Fibroblast of skin of right quadriceps (primary cell): ENCODE results near the gene ARHGEF4.

Source experiments
- DNase-seq: peaks from one replicate; pipeline ENCODE4 v3.0.0-alpha.2; 2013

The ARHGEF4 gene

DNA sequence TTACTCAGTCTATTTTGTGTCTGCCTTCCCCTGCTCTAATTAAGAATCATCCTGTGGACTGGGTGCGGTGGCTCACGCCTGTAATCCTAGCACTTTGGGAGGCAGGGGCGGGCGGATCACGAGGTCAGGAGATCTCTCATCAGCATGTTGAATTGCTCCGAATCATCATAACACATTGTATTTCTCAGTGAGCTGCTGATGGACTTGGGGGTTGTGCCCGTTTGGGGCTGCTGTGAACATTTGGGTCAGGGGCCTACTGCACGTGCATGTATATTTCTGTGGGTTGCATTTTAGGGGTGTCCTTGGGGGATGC lies 84.4 kb downstream of the ARHGEF4 start:
- DNase-seq: no peak

- DNase-seq: no peak
Measured at GRCh38 chr2:130922417-130922816, 85.7 kb downstream of the ARHGEF4 start.

DNA sequence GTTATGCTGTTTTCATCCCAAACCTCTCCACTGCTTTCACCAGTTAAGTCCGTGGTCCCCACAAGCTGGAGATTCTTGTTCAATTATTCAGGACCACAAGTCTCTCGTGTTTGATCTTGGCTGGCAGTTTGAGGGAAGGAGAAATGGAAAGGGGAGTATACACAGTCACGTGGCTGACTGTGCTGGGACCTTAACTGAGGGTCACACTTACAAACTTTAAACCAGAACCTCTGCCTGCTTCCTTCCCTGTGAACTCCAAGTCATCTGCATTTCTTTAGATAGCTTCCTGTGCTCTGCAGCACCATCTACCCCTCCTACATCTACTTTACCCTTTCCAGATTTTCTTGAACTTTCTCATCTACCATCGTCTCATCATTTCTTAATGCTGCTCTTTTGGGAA lies 91.7 kb downstream of the ARHGEF4 start:
- no peak for DNase-seq

GRCh38 chr2:130930740-130931659 lies 94.3 kb downstream of the ARHGEF4 start:
- DNase-seq: no peak

GRCh38 chr2:130933501-130933900 lies 96.8 kb downstream of the ARHGEF4 start:
- DNase-seq: no peak

DNA sequence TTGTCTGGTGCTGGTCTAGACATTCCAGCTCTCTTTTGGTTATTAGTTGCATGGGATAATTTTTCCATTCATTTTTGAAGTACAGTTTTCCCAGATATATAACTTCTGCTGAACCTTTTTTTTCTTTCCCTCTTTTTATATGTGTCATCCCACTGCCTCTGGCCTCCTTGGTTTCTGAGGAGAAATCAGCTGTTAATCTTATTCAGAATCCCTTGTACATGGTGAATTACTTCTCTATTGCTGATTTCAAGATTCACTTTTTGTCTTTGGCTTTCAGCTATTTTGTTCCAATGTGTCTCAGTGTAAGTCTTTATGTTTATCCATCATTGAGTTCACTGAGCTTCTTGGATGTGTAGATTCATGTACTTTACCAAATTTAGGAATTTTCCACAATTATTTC lies 99.7 kb downstream of the ARHGEF4 start:
- DNase-seq: no peak

DNA sequence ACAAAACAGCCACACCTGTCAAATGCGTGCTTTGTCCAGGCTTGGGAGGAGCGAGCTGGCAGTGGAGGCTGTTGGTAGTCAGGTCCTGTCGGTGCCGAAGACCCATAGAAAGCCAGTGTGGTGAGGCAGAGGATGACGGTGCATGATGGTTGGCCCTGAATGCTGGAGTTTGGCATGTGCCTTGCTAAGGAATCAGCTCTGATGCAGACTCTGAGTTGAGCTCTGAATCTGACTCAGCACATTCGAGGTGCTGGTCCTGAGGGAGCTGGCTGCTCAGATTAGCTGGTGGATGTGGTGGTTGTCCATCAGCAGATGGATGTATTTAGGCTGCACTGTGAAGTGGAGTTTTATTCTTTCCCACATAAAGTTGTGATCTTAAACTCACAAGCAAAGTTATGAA lies 111.3 kb downstream of the ARHGEF4 start:
- no peak for DNase-seq

GRCh38 chr2:130949954-130950353 lies 113.2 kb downstream of the ARHGEF4 start:
- DNase-seq: no peak

- no peak for DNase-seq
Measured at GRCh38 chr2:130951018-130951417, 114.3 kb downstream of the ARHGEF4 start.

DNA sequence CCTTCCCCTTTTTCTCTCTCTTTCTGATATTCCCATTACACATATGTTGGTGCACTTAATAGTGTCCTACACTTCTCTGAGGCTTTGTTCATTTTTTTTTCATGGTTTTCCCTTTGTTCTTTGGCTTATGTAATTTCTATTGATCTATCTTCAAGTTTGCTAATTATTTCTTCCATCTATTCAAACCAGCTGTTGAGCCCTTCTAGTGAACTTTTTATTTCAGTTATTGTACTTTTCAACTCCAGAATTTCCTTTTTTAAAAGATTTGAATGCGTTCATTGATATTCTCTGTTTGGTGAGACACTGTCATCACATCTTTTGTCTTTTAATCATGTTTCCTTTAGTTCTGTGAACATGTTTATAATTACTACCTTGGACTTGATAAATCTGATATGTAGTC lies 118.2 kb downstream of the ARHGEF4 start:
- no peak for DNase-seq

DNA sequence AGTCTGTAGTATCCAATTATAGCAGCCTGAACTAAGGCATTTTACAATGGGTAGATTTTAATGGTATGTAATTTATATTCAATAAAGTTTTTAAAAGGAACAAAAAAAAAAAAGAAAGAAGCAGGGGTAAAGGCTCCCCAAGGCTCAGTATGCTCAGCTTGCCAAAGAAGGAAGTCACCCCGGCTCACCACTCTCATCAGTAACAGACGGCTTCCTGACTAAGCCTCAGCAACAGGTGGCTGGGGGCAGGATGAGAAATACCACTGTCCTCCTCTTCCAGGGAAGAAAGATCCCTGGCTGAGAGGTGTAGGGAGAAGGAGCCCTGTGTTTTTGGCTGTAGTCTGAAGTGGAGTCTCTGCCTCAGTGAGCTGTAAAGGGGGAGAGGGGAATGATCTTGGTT lies 121.2 kb downstream of the ARHGEF4 start:
- no peak for DNase-seq

DNA sequence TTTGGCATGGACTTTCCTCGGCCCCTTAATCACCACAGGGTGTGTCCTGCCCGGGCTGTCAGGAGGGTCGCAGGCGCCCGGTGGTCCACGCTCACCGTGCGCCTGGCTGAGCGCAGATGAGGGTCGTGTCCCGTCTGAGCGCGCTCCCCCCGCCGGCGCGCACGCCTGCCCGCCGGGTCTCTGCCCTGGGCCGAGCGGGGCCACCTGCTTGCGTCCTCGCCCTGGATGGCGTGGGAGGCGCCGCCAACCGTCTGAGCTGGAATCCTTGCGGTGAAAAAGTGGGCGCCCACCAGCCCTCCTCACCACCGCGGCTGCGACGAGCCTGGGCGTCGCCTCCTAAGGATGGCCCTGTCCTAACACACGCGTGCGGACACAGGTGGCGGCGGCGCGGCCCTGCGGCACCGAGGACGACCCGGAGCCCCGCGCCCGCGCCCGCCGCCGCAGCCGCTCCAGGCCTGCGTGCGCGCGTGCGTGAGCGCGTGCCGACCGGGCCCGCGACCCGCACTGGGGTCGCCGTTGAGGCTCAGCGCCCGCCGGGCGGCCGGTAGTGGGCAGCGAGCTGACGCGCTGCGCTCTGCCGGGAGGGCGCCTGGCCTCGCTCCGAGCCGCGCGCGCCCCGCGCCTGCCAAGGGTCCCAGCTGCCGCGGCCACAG lies 126.6 kb downstream of the ARHGEF4 start:
- no peak for DNase-seq

- no peak for DNase-seq
Measured at GRCh38 chr2:130963849-130964793, 127.4 kb downstream of the ARHGEF4 start.

GRCh38 chr2:130964931-130965330 lies 128.2 kb downstream of the ARHGEF4 start:
- DNase-seq: no peak

GRCh38 chr2:130966149-130966774 lies 129.5 kb downstream of the ARHGEF4 start:
- no peak for DNase-seq

- DNase-seq: no peak
Measured at GRCh38 chr2:130966775-130967490, 130.2 kb downstream of the ARHGEF4 start.

DNA sequence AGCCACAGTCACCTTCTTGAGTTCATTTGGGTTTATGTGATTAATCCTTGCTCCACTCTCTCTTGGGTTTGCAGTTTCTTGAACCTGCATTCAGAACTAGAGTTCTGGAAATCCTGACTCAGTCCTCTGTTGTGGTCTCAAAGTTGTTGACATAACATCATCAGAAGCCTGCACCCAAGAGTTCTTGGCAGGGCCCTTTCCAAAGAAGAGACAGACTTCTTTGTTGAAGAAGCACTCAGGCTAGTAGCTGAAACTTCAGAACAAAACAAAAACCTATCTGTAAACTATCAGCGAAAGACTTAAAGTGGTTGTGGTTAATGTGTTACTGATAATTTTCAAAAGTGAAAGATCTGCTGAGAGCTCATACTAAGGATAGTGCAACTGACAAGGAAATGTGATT lies 135.7 kb downstream of the ARHGEF4 start:
- DNase-seq: no peak

DNA sequence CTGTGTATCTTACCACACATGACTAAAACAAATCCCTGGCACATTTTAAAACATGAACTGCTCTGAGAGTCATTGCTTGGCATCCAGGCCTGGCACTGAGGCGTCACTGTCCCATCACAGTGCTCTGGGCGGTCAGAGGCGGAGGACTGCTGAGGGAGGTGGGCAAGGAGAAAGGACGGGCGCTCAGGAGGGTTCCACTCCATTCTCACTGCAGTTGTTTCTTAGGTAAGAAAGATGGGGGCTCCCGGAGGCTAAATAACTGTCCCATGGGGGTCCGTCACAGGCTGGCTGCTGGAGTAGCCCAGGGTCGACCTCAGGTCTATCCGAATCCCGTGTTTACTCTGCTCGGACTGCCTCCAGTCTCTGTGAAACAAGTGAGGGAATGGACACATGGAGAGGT lies 139.0 kb downstream of the ARHGEF4 start:
- DNase-seq: no peak

GRCh38 chr2:130976591-130977237 lies 140.0 kb downstream of the ARHGEF4 start:
- no peak for DNase-seq

GRCh38 chr2:130977461-130978050 lies 140.8 kb downstream of the ARHGEF4 start:
- no peak for DNase-seq

DNA sequence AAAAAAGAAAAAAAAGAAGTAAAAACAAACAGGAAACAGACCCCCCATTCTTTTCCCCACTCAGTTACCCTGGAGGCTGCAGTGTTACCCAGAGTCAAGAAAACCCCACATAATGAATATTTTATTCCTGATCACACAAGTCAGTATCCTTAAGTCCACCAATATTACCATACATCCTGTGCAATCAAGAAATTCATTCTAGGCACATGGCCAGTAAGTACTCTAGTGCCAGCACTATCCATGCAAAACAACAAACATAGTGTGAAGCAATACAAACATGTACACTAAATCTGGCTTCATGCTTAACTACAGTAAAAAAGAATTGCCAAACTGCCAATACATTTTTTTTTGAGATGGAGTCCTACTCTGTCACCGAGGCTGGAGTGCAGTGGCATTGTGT lies 145.0 kb downstream of the ARHGEF4 start:
- no peak for DNase-seq
